K562 (cell line): Measurements from ENCODE around the gene PHF1. TPM values are rescaled to one million over a fixed set of nuclear protein-coding genes. Genes with fewer than 3 reads are reported as not detected.
A peak's percentile ranks its signal among the peaks of the same experiment; 100 is the strongest.

Source experiments
- CHD4 ChIP-seq: fragments of 200-600 bp; sonication (generic); IDR thresholded peaks from 3 replicates; pipeline ENCODE4 v1.6.1; 2012; ENCODE audit warnings: low read depth, mild to moderate bottlenecking, mixed read lengths, low read length, inconsistent platforms; ENCODE audit not compliant: insufficient read depth, insufficient replicate concordance, poor library complexity, severe bottlenecking
- ELF4 ChIP-seq: fragments of 450-650 bp; formaldehyde crosslinking; IDR thresholded peaks from 2 replicates; pipeline ENCODE4 v1.4.0; 2022; ENCODE audit warnings: missing genetic modification characterization
- ETV1 ChIP-seq: fragments of 450-650 bp; conservative IDR thresholded peaks from 2 replicates; pipeline ENCODE4 v1.6.1; 2016; ENCODE audit warnings: missing genetic modification characterization, control low read depth, low read depth, missing compliant biosample characterization
- FIP1L1 ChIP-seq: fragments of 200-400 bp; formaldehyde crosslinking; IDR thresholded peaks from 2 replicates; pipeline ENCODE4 v1.6.1; 2018; ENCODE audit warnings: mild to moderate bottlenecking, low read depth, low read length; ENCODE audit not compliant: poor library complexity, severe bottlenecking
- FOXK2 ChIP-seq, 2 experiments: fragments of 450-650 bp; IDR thresholded peaks in 1 of 2; conservative IDR thresholded peaks in 1 of 2; 2 replicates each; pipeline ENCODE4 v1.6.1; 2016; ENCODE audit warnings: low read depth in 2 of 2, mild to moderate bottlenecking in 1 of 2
- MAZ ChIP-seq, 2 experiments: fragments of 450-650 bp in 1 of 2; sonication (generic) in 1 of 2; formaldehyde crosslinking; IDR thresholded peaks in 1 of 2; conservative IDR thresholded peaks in 1 of 2; 2 replicates each; pipeline versions ENCODE4 v1.4.0 to v1.5.0; 2020; ENCODE audit warnings: mild to moderate bottlenecking in 1 of 2, missing genetic modification reagents in 1 of 2
- MYBL2 ChIP-seq, 2 experiments: fragments of 450-650 bp in 1 of 2; sonication (generic) in 1 of 2; formaldehyde crosslinking in 1 of 2; IDR thresholded peaks; 2 replicates each; pipeline versions ENCODE4 v1.6.1 to v1.8.1; 2017 to 2022; ENCODE audit warnings: borderline replicate concordance in 1 of 2, inconsistent platforms in 1 of 2, low read depth in 1 of 2, mild to moderate bottlenecking in 1 of 2, missing genetic modification reagents in 1 of 2, moderate library complexity in 1 of 2
- MYNN ChIP-seq, 2 experiments: sonication (generic); formaldehyde crosslinking in 1 of 2; IDR thresholded peaks; 2 replicates each; pipeline versions ENCODE4 v1.5.0 to v1.6.1; 2016 to 2020; ENCODE audit warnings: antibody characterized with exemption in 1 of 2, missing genetic modification reagents in 1 of 2
- NCOR1 ChIP-seq: fragments of 450-650 bp; IDR thresholded peaks from 2 replicates; pipeline ENCODE4 v1.6.1; 2016; ENCODE audit warnings: mild to moderate bottlenecking, moderate library complexity
- RB1 ChIP-seq: fragments of 450-650 bp; IDR thresholded peaks from 2 replicates; pipeline ENCODE4 v1.6.1; 2017; ENCODE audit warnings: low read depth, mild to moderate bottlenecking
- SNIP1 ChIP-seq: fragments of 450-650 bp; IDR thresholded peaks from 2 replicates; pipeline ENCODE4 v1.7.1; 2017; ENCODE audit warnings: low read depth, mild to moderate bottlenecking
- TAF1 ChIP-seq: IDR thresholded peaks from 2 replicates; pipeline ENCODE4 v1.6.1; 2011; ENCODE audit warnings: mild to moderate bottlenecking, low read length, moderate library complexity; ENCODE audit not compliant: insufficient read depth, control insufficient read depth, severe bottlenecking; ENCODE audit errors: extremely low read depth
- VEZF1 ChIP-seq: fragments of 200-800 bp; sonication (Bioruptor generic); IDR thresholded peaks from 2 replicates; pipeline ENCODE4 v1.6.1; 2017; ENCODE audit warnings: missing genetic modification characterization, missing compliant biosample characterization
- ZC3H11A ChIP-seq: IDR thresholded peaks from 2 replicates; pipeline ENCODE4 v1.6.1; 2012; ENCODE audit warnings: low read depth, low read length, improper control_type of control experiment
- ZNF561 ChIP-seq: fragments of 450-650 bp; formaldehyde crosslinking; conservative IDR thresholded peaks from 2 replicates; pipeline ENCODE4 v1.4.0; 2020; ENCODE audit warnings: mild to moderate bottlenecking, moderate library complexity
- ZNF57 ChIP-seq: fragments of 450-650 bp; formaldehyde crosslinking; IDR thresholded peaks from 2 replicates; pipeline ENCODE4 v1.4.0; 2020; ENCODE audit warnings: mild to moderate bottlenecking, moderate library complexity
- ZNF584 ChIP-seq: fragments of 200-800 bp; sonication (Bioruptor generic); IDR thresholded peaks from 2 replicates; pipeline ENCODE4 v1.6.1; 2016; ENCODE audit warnings: low read depth, mild to moderate bottlenecking, missing genetic modification characterization, missing compliant biosample characterization
- polyA plus RNA-seq, 8 experiments: library from polyadenylated mRNA; depleted of rRNA in 4 of 8; stranded (reverse) in 5 of 8; unstranded in 3 of 8; fragments of >200 nt; fragmentation: Nextera tagmentation in 2 of 8; fragmentation: Illumina TruSeq in 1 of 8; extraction: Ambion mirVana in 2 of 8; extraction: Trizol in 1 of 8; gene quantifications; 2 replicates each; pipeline versions ENCODE4 v1.2.1 to v1.2.3, GENCODE V29; 2011 to 2014; ENCODE audit warnings: inconsistent platforms in 1 of 8, missing spikeins in 1 of 8
- total RNA-seq, 7 experiments: library from RNA; depleted of rRNA in 6 of 7; stranded (reverse); fragments of >200 nt in 6 of 7; fragmentation: Illumina TruSeq in 2 of 7; extraction: Trizol in 2 of 7; gene quantifications; 2 replicates each; pipeline versions ENCODE4 v1.2.1 to v1.2.3, GENCODE V29; 2011 to 2021; ENCODE audit warnings: low replicate concordance in 1 of 7
- TF ChIP-seq, protein P1 (sequence below), 2 experiments: fragments of 150-350 bp in 1 of 2; IDR thresholded peaks; 2 replicates each; pipeline ENCODE4 v1.6.1; 2012 to 2016; ENCODE audit warnings: low read depth in 2 of 2, low read length in 2 of 2, mild to moderate bottlenecking in 1 of 2, moderate library complexity in 1 of 2

The PHF1 gene
- total and polyA plus RNA-seq, 9 of the 15 experiments (the other 6 are each of a cell fraction or from before 2014, with no cell fraction given), result 3.7 to 64.2 (median 33.7) TPM

- TF ChIP-seq FIP1L1 (peak; percentile 94), SNIP1 (no peak), ZNF561 (no peak), MYNN (IDR thresholded peaks at IDR 0.05) (peak; percentile 83), MYNN (CRISPR knock-in tag; IDR thresholded peaks at IDR 0.05) (no peak), MAZ (CRISPR knock-in tag; conservative IDR thresholded peaks at IDR 0.05 in 1 of 2, IDR thresholded peaks at IDR 0.05 in 1 of 2) (peak in 1 of 2 experiments; percentile 95), MYBL2 (IDR thresholded peaks at IDR 0.05; ENCODE audit: low read depth) (peak; percentile 92), MYBL2 (CRISPR knock-in tag; IDR thresholded peaks at IDR 0.05; ENCODE audit: borderline replicate concordance) (no peak), RB1 (peak; percentile 98), NCOR1 (no peak; the same call in 1 of the 2 replicates), TAF1 (peak; percentile 69), ETV1 (tag) (peak; percentile 31; the same call in 1 of the 2 replicates), FOXK2 (conservative IDR thresholded peaks at IDR 0.05 in 1 of 2, IDR thresholded peaks at IDR 0.05 in 1 of 2; ENCODE audit: low read depth in 2 of 2) (peak in 1 of 2 experiments; percentile 11; a peak in 1 of 4 replicates), VEZF1 (CRISPR knock-in tag) (no peak), ZC3H11A (no peak), ELF4 (peak; percentile 95), CHD4 (no peak), ZNF57 (CRISPR knock-in tag) (no peak), ZNF584 (CRISPR knock-in tag) (no peak)
- TF ChIP-seq, protein P1, sequence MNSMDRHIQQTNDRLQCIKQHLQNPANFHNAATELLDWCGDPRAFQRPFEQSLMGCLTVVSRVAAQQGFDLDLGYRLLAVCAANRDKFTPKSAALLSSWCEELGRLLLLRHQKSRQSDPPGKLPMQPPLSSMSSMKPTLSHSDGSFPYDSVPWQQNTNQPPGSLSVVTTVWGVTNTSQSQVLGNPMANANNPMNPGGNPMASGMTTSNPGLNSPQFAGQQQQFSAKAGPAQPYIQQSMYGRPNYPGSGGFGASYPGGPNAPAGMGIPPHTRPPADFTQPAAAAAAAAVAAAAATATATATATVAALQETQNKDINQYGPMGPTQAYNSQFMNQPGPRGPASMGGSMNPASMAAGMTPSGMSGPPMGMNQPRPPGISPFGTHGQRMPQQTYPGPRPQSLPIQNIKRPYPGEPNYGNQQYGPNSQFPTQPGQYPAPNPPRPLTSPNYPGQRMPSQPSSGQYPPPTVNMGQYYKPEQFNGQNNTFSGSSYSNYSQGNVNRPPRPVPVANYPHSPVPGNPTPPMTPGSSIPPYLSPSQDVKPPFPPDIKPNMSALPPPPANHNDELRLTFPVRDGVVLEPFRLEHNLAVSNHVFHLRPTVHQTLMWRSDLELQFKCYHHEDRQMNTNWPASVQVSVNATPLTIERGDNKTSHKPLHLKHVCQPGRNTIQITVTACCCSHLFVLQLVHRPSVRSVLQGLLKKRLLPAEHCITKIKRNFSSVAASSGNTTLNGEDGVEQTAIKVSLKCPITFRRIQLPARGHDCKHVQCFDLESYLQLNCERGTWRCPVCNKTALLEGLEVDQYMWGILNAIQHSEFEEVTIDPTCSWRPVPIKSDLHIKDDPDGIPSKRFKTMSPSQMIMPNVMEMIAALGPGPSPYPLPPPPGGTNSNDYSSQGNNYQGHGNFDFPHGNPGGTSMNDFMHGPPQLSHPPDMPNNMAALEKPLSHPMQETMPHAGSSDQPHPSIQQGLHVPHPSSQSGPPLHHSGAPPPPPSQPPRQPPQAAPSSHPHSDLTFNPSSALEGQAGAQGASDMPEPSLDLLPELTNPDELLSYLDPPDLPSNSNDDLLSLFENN (IDR thresholded peaks at IDR 0.05; ENCODE audit: low read depth in 2 of 2, low read length in 2 of 2), result no peak
Measured at GRCh38 chr6:33410050-33410710, 634 bp upstream of the PHF1 start (continued).
